SH-SY5Y (cell line): ENCODE data around the gene FAM110A.

Experiments
- GATA2 ChIP-seq: IDR thresholded peaks from 2 replicates; pipeline ENCODE4 v1.6.1; 2011; ENCODE audit warnings: mild to moderate bottlenecking, low read depth, low read length
- GATA3 ChIP-seq: IDR thresholded peaks from 2 replicates; pipeline ENCODE4 v1.6.1; 2011; ENCODE audit warnings: low read depth, mild to moderate bottlenecking, low read length, moderate library complexity

DNA sequence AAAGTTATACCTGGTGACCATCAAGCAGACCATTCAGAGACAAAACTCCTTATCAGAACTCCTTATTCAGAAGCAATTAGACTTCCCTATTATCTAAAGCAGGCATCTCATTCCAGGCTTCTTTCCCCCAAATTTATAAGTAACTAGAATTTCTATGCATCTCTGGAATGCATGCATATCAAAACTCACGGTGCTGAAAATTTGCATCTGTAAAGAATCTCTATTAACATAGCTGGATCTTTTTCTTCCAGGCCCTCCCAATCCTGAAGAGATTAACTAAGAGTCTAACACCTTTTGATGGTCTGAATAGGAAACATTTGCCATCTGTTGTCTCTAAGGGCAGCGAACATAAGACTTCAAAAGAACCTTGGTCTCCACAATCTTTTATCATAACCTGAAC lies 42.5 kb upstream of the FAM110A start:
- no peak for TF ChIP-seq GATA2
- TF ChIP-seq GATA3 = no peak
